Activated naive CD4-positive, alpha-beta T cell treated with anti-CD3 and anti-CD28 coated beads for 36 hours (primary cell): Measurements from ENCODE around the gene KRT7. TPM values are rescaled to one million over a fixed set of nuclear protein-coding genes. Genes with fewer than 3 reads are reported as not detected.

Experiments used
- CTCF ChIA-PET: fragments of 350-600 bp; sonication (Branson Sonifier 250); formaldehyde crosslinking; loops from one replicate; lab custom pipeline; 2021; ENCODE audit warnings: antibody characterized with exemption; lab: Charles Lee
- DNase-seq: peaks from one replicate; pipeline ENCODE4 v3.0.0-alpha.2; 2020
- H3K27ac Mint-ChIP-seq: one replicate; pipeline ENCODE4 v1.8.0; 2021; ENCODE audit warnings: mild to moderate bottlenecking, mixed read lengths
- H3K27me3 Mint-ChIP-seq: one replicate; pipeline ENCODE4 v1.8.0; 2021; ENCODE audit warnings: low read depth, mixed read lengths
- H3K36me3 Mint-ChIP-seq: one replicate; pipeline ENCODE4 v1.8.0; 2021; ENCODE audit warnings: low read depth, mixed read lengths
- H3K4me1 Mint-ChIP-seq: one replicate; pipeline ENCODE4 v1.8.0; 2021; ENCODE audit warnings: low read depth, mixed read lengths
- H3K4me3 Mint-ChIP-seq: one replicate; pipeline ENCODE4 v1.8.0; 2021; ENCODE audit warnings: mild to moderate bottlenecking, moderate library complexity, mixed read lengths
- H3K9me3 Mint-ChIP-seq: one replicate; pipeline ENCODE4 v1.8.0; 2021; ENCODE audit warnings: mixed read lengths
- intact Hi-C: fragments of 100-400 bp; cut with micrococcal nuclease; formaldehyde crosslinking; loops from one replicate; pipeline ENCODE4 v1.15.1; 2023
- total RNA-seq, 2 experiments: library from RNA; stranded (reverse); gene quantifications; one replicate each; pipeline ENCODE4 v1.2.3, GENCODE V29; 2021

Gene KRT7
- total RNA-seq, 2 experiments from 2014 or later: 1.9 to 3.4 TPM

DNA sequence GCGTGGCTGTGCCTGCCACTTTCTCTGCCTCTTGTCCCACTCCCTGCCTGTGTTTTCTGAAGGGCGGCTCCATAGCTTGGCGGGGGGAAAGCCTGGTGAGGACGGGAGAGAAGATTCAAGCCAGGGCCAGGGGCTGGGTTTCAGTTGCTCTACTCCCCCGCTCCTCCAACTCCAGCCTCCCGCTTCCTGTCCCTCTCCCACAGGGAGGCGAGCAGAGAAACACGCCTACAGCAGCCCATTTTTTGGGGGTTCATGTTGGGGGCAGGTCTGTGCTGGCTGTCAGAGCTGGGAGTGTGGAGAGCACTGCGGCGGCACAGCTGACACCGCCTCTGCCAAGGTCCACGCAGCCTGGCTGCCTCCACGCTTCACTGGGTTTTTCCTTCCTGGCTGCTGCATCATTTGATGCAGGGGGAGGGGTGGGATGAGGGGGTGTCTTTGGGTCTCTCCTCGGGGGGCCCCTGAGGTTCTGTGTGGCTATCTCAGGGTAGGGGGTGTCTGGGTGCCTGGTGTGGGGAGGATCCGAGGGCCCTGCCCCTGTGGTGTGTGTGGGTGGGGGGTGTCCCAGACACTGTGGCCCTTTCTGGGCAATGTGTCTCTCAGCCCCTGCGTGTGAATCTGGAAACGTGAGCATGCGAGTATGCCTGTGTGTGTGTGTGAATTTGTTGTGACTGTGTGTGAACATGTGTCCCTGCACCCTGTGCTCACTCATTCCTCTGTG lies 30.5 kb upstream of the KRT7 start:
- no peak overlapping the region for H3K27ac Mint-ChIP-seq
- no peaks in the 10 kb centered on the region for H3K36me3 Mint-ChIP-seq
- H3K4me3 Mint-ChIP-seq: no peak overlapping the region
- H3K9me3 Mint-ChIP-seq: no peaks in the 10 kb centered on the region
- CTCF ChIA-PET: interaction anchor here (1.2 kb wide), 1 partner anchor 177 kb away, joined by 3 read pairs; no protein-coding TSS in a partner anchor
- peaks cover 7% of the 10 kb centered on the region for H3K27me3 Mint-ChIP-seq
- peaks cover 6% of the 10 kb centered on the region for H3K4me1 Mint-ChIP-seq
- DNase-seq: no peak
- intact Hi-C loops: no loop called here

DNA sequence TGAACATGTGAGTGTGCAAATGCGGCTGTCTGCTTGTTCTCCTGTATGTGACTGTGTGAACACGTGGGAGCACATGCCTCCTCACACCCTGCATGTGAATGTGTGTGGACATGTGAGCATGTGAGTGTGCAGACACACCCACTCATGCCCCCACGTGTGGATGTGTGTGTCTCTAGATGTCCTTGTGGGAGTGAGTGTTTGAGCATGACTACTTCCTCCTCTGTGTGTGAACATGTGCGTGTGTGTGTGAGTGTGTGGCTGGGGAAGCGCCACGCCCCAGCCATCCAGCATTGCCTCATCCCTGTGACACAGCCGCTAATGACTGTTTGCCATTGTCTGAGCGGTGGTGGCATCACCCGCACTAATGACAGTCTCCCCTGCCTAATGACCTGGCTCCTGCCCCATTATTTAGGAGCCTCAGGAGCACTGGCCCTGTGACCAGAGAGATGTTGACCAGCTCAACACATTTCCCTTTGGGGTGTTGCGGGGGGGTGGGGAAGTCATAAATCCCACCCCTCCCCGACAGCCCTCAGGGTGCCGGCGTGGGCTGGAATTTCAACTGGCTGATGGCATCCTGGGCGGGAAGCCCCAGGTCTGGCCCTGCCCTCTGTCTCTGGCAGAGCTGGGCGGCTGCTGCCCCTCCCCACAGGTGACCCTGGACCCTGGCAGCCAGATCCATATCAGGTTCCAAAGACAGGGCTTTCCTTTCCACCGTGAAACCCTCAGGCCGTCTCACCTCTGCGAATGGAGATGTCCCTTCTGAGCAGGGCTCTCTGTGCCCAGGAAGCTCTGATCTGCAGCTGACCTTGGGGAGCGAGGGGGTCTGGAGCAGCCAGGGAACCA lies 29.7 kb upstream of the KRT7 start:
- Mint-ChIP-seq H3K4me3 (no peak overlapping the region), H3K9me3 (no peaks in the 10 kb centered on the region), H3K27ac (no peak overlapping the region), H3K4me1 (peaks cover 6% of the 10 kb centered on the region), H3K36me3 (no peaks in the 10 kb centered on the region), H3K27me3 (peaks cover 7% of the 10 kb centered on the region)
- CTCF ChIA-PET: no interaction called here
- peak; percentile 37 for DNase-seq
- intact Hi-C loops: no loop called here

DNA sequence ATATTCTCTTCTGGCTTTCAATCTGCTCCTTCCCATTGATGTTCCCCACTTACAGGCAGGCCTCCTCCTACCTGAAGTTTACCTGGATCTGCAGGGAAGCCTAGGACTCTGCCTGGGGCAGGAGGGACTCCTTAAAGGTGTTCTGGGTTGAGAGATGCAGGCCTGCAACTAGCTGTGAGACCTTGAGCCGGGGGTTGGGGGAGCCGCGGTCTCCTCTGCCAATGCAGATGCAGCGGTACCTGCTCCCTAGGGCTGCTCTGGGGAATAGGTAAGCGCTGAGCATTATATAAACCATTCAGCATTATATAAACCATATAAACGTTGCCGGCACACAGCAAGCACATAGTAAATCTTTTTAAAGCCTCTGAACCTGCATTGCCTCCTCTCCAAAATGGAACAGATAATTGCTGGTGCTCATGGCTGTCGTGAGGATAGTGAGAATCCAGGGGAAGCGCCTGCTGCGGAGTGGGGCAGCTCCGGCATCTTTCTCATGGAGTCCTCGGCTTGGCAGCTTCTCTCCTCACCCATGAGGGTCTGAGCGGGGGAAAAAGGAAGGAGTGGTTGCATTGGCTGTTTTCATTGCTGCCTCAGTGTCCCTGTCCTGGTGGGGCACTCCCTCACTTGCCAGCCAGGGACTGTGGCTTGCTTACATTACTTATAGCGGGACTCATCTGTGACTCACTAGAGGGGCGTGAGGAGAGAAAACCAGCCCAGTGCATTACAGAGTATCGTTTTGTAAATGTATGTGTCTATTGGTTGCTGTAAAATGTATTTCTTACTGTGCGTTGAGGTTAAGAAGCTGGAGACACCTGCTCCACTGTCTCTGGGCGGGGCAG lies 28.7 kb upstream of the KRT7 start:
- Mint-ChIP-seq H3K4me1 (peaks cover 6% of the 10 kb centered on the region), H3K9me3 (no peaks in the 10 kb centered on the region), H3K27me3 (peaks cover 7% of the 10 kb centered on the region), H3K4me3 (no peak overlapping the region), H3K27ac (no peak overlapping the region), H3K36me3 (no peaks in the 10 kb centered on the region)
- intact Hi-C loops: no loop called here
- CTCF ChIA-PET: interaction anchor here (0.6 kb wide), 1 partner anchor 15 kb away, joined by 4 read pairs; no protein-coding TSS in a partner anchor
- DNase-seq: no peak

DNA sequence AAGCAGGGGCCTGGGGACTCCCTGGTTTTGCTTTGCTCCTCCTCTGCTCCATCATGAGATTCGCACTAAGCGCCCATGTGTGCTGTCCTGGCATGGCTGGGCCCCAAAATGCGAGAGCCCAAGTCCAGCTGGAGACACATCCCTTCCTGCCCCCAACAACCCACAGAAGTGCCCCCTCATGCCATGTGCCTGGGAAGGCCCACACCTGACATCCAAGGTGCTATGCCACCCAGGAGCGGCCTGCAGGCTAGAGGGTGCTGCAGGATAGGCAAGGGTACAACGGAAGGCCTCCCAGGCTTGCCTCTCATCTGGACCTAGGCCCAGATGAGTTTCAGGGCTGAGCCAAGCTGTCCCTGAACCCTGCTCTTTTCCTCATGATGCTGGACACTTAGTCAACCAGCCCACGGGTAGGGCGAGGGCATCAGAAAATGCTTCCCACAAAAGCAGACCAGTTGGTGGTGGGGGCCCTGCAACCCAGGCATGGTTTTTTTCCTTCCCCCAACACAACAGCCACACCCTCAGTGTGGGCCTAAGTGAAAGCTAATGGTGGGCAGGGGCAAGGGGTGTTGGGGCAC lies 28.0 kb upstream of the KRT7 start:
- H3K27me3 Mint-ChIP-seq: peaks cover 7% of the 10 kb centered on the region
- H3K4me1 Mint-ChIP-seq: peaks cover 6% of the 10 kb centered on the region
- CTCF ChIA-PET: no interaction called here
- intact Hi-C loops: no loop called here
- H3K27ac Mint-ChIP-seq: no peak overlapping the region
- no peaks in the 10 kb centered on the region for H3K9me3 Mint-ChIP-seq
- DNase-seq: no peak
- no peaks in the 10 kb centered on the region for H3K36me3 Mint-ChIP-seq
- no peak overlapping the region for H3K4me3 Mint-ChIP-seq

DNA sequence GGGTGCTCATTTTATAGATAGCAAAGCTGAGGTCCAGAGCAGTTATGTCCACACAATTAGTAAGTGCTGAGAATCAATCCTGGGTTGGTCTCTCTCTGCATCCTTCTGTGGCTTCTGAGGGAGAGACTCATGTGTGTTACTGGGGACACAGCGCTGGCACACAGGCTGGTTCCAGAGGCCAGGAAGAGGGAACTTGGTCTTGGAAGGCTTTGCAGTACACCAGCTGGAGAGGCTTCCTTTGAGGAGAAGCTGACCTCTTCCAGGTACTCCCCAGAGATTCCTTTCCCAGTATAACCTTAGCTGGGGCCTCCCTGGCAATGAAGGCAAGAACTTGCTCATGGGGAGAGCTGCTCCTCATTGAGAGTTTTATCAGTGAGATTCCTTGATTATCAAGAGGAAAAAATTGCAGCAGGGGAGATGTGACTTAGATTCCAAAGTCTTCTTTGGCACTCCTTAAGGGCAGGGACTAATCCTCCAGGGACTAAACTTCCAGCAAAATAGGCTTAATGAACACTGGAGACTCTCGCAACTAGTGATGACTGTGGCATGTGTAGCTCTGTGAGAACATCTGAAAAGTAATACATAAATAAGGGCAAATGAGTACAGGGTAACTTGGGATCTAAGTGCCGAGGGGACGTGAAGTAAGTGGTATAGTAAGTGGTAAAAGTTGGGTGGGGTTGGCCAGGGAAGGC lies 27.3 kb upstream of the KRT7 start:
- CTCF ChIA-PET: interaction anchor here (0.6 to 0.8 kb wide), 2 partner anchors 43 to 62 kb away, joined by 3 read pairs; no protein-coding TSS in a partner anchor
- H3K4me1 Mint-ChIP-seq: peaks cover 6% of the 10 kb centered on the region
- DNase-seq: no peak
- intact Hi-C loops: no loop called here
- no peak overlapping the region for H3K4me3 Mint-ChIP-seq
- no peaks in the 10 kb centered on the region for H3K9me3 Mint-ChIP-seq
- H3K36me3 Mint-ChIP-seq: no peaks in the 10 kb centered on the region
- no peak overlapping the region for H3K27ac Mint-ChIP-seq
- H3K27me3 Mint-ChIP-seq: peaks cover 7% of the 10 kb centered on the region

DNA sequence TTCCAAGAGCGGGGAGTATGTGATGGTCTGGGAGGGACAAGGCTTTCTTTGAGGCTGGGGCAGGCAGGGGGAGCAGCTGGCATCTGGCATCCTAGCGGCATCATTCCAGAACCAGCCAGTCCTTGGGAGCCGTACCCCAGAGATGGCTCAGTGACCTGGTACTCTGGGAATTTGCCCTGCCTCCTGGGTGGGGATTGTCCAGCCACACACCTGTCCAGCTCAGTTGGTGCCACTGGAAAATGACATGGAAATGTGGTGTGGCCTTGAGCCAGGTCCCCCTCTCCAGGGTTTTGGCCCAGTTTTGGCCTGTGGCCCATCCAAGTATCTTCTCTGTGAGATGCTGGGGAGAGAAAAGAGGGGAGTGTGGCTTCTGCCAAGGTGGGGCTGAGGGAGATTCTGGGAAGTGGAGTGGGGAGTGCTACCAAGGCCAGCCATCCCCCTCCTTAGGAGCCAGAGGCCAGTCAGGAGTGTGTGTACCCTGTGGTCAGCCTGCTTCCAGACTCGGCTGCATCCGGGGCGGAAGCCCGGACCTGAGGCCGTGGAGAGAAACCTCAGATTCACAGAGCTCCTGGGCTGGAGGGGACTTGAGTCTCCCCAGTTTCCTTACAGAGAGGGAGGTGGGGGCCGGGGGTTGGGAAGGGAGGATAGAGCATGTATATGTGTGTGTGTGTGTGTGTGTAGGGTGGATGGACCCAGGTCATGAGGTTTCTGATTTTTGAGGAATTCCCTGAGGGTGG lies 26.6 kb upstream of the KRT7 start:
- intact Hi-C loops: no loop called here
- H3K36me3 Mint-ChIP-seq: no peaks in the 10 kb centered on the region
- DNase-seq: no peak
- H3K4me3 Mint-ChIP-seq: no peak overlapping the region
- no peak overlapping the region for H3K27ac Mint-ChIP-seq
- peaks cover 6% of the 10 kb centered on the region for H3K27me3 Mint-ChIP-seq
- CTCF ChIA-PET: interaction anchor here (0.6 to 2.0 kb wide), 4 partner anchors 15 to 62 kb away, joined by 3 to 5 read pairs (median 3); no protein-coding TSS in a partner anchor
- no peaks in the 10 kb centered on the region for H3K9me3 Mint-ChIP-seq
- H3K4me1 Mint-ChIP-seq: peaks cover 6% of the 10 kb centered on the region

DNA sequence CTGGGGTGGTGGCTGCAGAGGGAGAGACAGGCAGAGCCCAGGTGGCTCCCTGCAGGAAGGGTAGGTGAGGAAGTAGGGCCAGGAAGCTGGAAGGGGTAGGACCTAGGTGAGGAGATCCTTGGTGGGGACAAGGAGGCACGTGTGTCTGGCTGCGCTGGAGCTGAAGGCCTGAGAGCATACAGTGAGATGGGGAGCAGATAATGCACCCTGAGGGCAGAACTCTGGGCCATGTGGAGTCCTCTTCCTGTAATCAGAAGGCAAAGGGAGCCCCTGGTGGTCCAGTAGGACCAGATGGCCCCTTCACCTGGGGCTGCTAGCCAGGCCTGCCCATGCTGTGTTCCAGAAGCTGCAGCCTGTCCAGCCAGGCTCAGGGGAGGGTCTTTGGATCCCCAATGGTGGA lies 25.9 kb upstream of the KRT7 start:
- H3K4me1 Mint-ChIP-seq: peaks cover 6% of the 10 kb centered on the region
- H3K27ac Mint-ChIP-seq: no peak overlapping the region
- peaks cover 6% of the 10 kb centered on the region for H3K27me3 Mint-ChIP-seq
- intact Hi-C loops: no loop called here
- H3K9me3 Mint-ChIP-seq: no peaks in the 10 kb centered on the region
- H3K36me3 Mint-ChIP-seq: no peaks in the 10 kb centered on the region
- DNase-seq: no peak
- CTCF ChIA-PET: interaction anchor here (1.7 to 2.0 kb wide), 2 partner anchors 15 to 50 kb away, joined by 3 to 5 read pairs; no protein-coding TSS in a partner anchor
- H3K4me3 Mint-ChIP-seq: no peak overlapping the region

DNA sequence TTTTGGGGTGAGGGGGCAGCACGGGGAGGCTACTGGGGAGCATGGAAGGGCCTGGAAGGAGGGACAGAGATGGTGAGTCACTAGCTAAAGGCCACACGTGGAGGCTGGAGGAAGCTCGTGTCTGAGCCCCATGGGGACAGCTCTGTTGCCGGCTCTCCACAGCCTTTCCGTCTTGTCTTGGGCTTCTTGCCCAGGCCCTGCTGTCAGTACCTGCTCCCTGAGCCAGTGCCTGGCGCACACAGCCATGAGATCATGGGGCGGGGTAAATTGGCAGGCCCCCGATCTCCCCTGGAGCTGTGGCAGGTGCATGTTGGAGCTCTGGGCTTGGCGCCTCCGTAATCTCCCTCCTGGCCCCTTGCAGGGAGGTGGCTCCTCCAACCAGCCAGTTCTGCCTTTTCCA lies 25.1 kb upstream of the KRT7 start:
- DNase-seq: no peak
- intact Hi-C loops: no loop called here
- Mint-ChIP-seq H3K36me3 (no peaks in the 10 kb centered on the region), H3K4me3 (no peak overlapping the region), H3K9me3 (no peaks in the 10 kb centered on the region), H3K27me3 (peaks cover 4% of the 10 kb centered on the region), H3K27ac (no peak overlapping the region), H3K4me1 (peaks cover 3% of the 10 kb centered on the region)
- CTCF ChIA-PET: interaction anchor here (1.7 to 2.0 kb wide), 2 partner anchors 14 to 51 kb away, joined by 3 to 5 read pairs; no protein-coding TSS in a partner anchor

DNA sequence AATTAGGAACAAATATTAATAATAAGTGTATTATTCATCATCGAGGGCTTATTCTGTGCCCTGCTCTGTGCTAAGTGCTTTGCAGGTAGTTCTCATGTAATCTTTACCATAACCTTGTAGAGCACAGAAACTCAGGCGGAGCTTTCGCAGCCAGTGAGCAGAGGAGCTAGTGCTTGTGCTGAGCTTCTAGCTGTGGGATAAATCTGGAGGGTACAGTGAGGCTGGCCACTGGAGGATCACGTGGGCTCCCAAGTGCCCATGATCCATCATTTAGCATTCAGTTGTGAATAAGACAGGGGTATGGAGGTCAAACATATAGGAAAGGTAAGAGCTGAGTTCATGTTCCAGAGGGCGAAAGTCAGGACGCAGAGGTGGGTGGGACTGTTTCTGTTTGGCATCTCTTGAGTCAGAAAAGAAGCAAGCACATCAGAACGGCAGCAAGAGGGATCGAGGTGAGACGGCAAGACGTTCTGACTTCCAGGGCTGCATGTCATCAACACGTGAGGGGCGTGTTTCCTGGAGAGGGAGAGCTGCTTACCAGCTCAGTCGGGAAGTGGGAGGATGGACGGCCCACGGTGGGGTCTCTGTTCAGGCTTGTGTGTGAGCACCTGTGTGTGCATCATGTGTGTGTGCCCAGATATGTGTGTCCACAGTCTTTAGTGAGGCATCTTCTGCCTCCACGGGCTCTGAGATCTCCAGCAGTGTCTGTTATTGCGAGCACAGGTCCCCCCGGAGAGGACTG lies 24.4 kb upstream of the KRT7 start:
- no peaks in the 10 kb centered on the region for H3K4me1 Mint-ChIP-seq
- CTCF ChIA-PET: interaction anchor here (1.7 to 2.0 kb wide), 2 partner anchors 13 to 52 kb away, joined by 3 to 5 read pairs; no protein-coding TSS in a partner anchor
- H3K9me3 Mint-ChIP-seq: no peaks in the 10 kb centered on the region
- no peak overlapping the region for H3K27ac Mint-ChIP-seq
- no peak for DNase-seq
- H3K4me3 Mint-ChIP-seq: no peak overlapping the region
- no peaks in the 10 kb centered on the region for H3K27me3 Mint-ChIP-seq
- intact Hi-C loops: no loop called here
- H3K36me3 Mint-ChIP-seq: no peaks in the 10 kb centered on the region

DNA sequence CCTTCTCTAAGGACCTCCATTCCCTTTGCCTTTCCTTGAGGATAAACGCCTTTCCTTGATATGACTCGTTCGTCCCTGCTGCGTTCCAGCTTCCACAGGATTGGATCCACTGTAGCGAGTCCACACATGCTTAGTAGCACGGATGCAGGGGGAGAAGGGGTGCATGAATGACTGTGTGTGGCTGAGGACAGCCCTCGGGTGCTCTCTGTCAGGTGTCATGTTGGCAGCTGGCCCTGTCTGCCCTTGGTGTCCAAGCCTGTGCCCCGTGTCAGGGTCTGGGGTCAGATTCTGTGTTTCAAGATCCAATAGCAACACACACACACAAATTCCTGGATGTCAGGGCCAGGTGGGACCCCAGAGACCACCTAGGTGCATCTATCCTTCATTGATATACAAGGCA lies 23.7 kb upstream of the KRT7 start:
- CTCF ChIA-PET: no interaction called here

More for the DNA sequence above, 23.7 kb upstream of the KRT7 start:
- no peaks in the 10 kb centered on the region for H3K4me1 Mint-ChIP-seq
- H3K27ac Mint-ChIP-seq: no peak overlapping the region
- no peak overlapping the region for H3K4me3 Mint-ChIP-seq
- intact Hi-C loops: no loop called here
- DNase-seq: no peak
- no peaks in the 10 kb centered on the region for H3K27me3 Mint-ChIP-seq
- no peaks in the 10 kb centered on the region for H3K36me3 Mint-ChIP-seq
- no peaks in the 10 kb centered on the region for H3K9me3 Mint-ChIP-seq
